Esophagus muscularis mucosa (tissue), 4 donors: ENCODE results near the gene PSTPIP2. TPM values are rescaled to one million over a fixed set of nuclear protein-coding genes. Genes with fewer than 3 reads are reported as not detected.
"Not testable (repeated sequence)": the region's sequence is repeated elsewhere in the genome, so short reads cannot be mapped to it uniquely, and the experiment has no call there.

Experiments used
- DNase-seq: peaks from one replicate; pipeline ENCODE4 v3.0.0-alpha.2; 2017; ENCODE audit errors: extremely low spot score
- H3K27ac ChIP-seq, 4 donors: fragments of 200-600 bp; sonication (generic); replicated peaks in 1 of 4; 1 replicate in 3 of 4; 2 replicates in 1 of 4; pipeline ENCODE4 v1.5.1; 2016 to 2019; ENCODE audit warnings: mild to moderate bottlenecking in 1 of 4
- H3K27me3 ChIP-seq, 4 donors: fragments of 200-600 bp; sonication (generic); one replicate each; pipeline versions ENCODE4 v1.5.1 to v1.6.0; 2016 to 2019
- H3K36me3 ChIP-seq, 4 donors: fragments of 200-600 bp; sonication (generic); one replicate each; pipeline ENCODE4 v1.5.1; 2016 to 2019
- H3K4me1 ChIP-seq, 4 donors: fragments of 200-600 bp; sonication (generic); one replicate each; pipeline ENCODE4 v1.5.1; 2016 to 2019
- H3K4me3 ChIP-seq, 4 donors: fragments of 200-600 bp; sonication (generic); 1 replicate in 2 of 4; 2 replicates in 2 of 4; pipeline ENCODE4 v1.5.1; 2016 to 2019; ENCODE audit warnings: mild to moderate bottlenecking in 4 of 4, moderate library complexity in 1 of 4
- H3K9me3 ChIP-seq, 4 donors: fragments of 200-600 bp; sonication (generic); 1 replicate in 3 of 4; 2 replicates in 1 of 4; pipeline ENCODE4 v1.5.1; 2016 to 2019
- EP300 ChIP-seq: sonication (generic); formaldehyde crosslinking; IDR thresholded peaks from one replicate; pipeline ENCODE4 v1.6.1; 2017; ENCODE audit warnings: antibody characterized with exemption
- POLR2A ChIP-seq: fragments of 450-650 bp; IDR thresholded peaks from one replicate; pipeline ENCODE4 v1.6.1; 2017; ENCODE audit warnings: antibody characterized with exemption, moderate library complexity, mild to moderate bottlenecking, low read depth
- POLR2AphosphoS5 ChIP-seq, 2 donors: sonication (generic); formaldehyde crosslinking; IDR thresholded peaks; one replicate each; pipeline ENCODE4 v1.6.1; 2017; ENCODE audit warnings: antibody characterized with exemption in 2 of 2
- WGBS: methylation state at CpG from one replicate; pipeline ENCODE4 v1.1.5; 2018; 5-methylcytosine and 5-hydroxymethylcytosine counted together
- intact Hi-C: fragments of 100-400 bp; cut with DNase I; formaldehyde crosslinking; loops from one replicate; pipeline ENCODE4 v1.15.1; 2023
- total RNA-seq, 4 donors: library from RNA; depleted of rRNA; stranded (reverse); fragments of >200 nt; gene quantifications; one replicate each; pipeline versions ENCODE4 v1.1.0 to v1.2.1, GENCODE V29; 2016
- TF ChIP-seq, protein P1 (sequence below), 3 experiments: fragments of 200-600 bp in 2 of 3; fragments of 450-650 bp in 1 of 3; sonication (generic) in 2 of 3; IDR thresholded peaks; one replicate each; pipeline ENCODE4 v1.5.1; 2017 to 2019; ENCODE audit warnings: antibody characterized with exemption in 3 of 3, mild to moderate bottlenecking in 2 of 3, moderate library complexity in 1 of 3

PSTPIP2 gene
- total RNA-seq, 4 donors from 2014 or later, result 5.6 to 10.8 (median 7.3) TPM

GRCh38 chr18:46050268-46050667 is 21.8 kb downstream of the PSTPIP2 start:
- 100% methylated on average over 5 of the region's 5 CpGs for WGBS
- no peaks in the 10 kb centered on the region for H3K36me3 ChIP-seq
- intact Hi-C loops, result no loop called here
- no peak overlapping the region for H3K4me3 ChIP-seq
- peaks cover 0 to 7% (median 2%) of the 10 kb centered on the region in 4 donors for H3K4me1 ChIP-seq
- no peaks in the 10 kb centered on the region for H3K9me3 ChIP-seq
- DNase-seq, result no peak
- no peak for TF ChIP-seq EP300
- TF ChIP-seq, protein P1, sequence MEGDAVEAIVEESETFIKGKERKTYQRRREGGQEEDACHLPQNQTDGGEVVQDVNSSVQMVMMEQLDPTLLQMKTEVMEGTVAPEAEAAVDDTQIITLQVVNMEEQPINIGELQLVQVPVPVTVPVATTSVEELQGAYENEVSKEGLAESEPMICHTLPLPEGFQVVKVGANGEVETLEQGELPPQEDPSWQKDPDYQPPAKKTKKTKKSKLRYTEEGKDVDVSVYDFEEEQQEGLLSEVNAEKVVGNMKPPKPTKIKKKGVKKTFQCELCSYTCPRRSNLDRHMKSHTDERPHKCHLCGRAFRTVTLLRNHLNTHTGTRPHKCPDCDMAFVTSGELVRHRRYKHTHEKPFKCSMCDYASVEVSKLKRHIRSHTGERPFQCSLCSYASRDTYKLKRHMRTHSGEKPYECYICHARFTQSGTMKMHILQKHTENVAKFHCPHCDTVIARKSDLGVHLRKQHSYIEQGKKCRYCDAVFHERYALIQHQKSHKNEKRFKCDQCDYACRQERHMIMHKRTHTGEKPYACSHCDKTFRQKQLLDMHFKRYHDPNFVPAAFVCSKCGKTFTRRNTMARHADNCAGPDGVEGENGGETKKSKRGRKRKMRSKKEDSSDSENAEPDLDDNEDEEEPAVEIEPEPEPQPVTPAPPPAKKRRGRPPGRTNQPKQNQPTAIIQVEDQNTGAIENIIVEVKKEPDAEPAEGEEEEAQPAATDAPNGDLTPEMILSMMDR (IDR thresholded peaks at IDR 0.05), result no peak
- TF ChIP-seq POLR2AphosphoS5 (IDR thresholded peaks at IDR 0.05), result no peak
- no peak for TF ChIP-seq POLR2A
- no peak overlapping the region for H3K27ac ChIP-seq
- H3K27me3 ChIP-seq, result no peaks in the 10 kb centered on the region

DNA sequence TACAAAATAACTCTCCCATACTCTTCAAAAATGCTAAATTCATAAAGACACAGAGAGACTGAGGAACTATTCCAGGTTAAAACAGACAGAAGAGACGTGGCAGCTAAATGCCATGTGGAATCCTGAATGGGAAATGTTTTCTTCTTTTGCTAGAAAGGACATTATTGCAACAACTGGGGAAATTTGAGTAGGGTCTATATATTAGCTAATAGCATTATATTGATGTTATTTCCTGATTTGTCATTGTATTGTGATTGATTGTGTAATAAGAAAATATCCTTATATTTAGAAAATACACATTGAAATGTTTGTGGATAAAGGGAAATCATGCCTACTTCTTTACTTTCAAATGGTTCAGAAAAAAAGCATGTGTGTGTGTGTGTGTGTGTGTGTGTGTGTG is 23.4 kb downstream of the PSTPIP2 start:
- no peaks in the 10 kb centered on the region for H3K9me3 ChIP-seq
- H3K4me3 ChIP-seq, result no peak overlapping the region
- no peaks in the 10 kb centered on the region for H3K27me3 ChIP-seq
- H3K27ac ChIP-seq, result no peak overlapping the region
- no peak for DNase-seq
- TF ChIP-seq EP300, result no peak
- TF ChIP-seq, protein P1 (IDR thresholded peaks at IDR 0.05), result no peak
- no peak for TF ChIP-seq POLR2A
- TF ChIP-seq POLR2AphosphoS5 (IDR thresholded peaks at IDR 0.05), result no peak
- no peaks in the 10 kb centered on the region for H3K36me3 ChIP-seq
- H3K4me1 ChIP-seq, result peaks cover 0 to 7% (median 2%) of the 10 kb centered on the region in 4 donors
- 92% methylated on average over 1 of the region's 1 CpG for WGBS
- intact Hi-C loops, result no loop called here

DNA sequence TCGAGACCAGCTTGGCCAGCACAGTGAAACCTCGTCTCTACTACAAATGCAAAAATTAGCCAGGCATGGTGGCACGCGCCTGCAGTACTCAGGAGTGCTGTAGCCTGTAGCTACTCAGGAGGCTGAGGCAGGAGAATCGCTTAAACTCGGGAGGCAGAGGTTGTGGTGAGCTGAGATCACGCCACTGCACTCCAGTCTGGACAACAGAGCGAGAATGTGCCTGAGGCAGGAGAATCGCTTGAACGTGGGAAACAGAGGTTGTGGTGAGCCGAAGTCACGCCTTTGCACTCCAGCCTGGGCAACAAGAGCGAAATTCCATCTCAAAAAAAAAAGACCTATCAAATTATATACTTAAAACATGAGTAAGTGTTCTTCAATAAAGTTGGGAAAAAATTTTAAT is 24.7 kb downstream of the PSTPIP2 start:
- WGBS, result 91% methylated on average over 13 of the region's 13 CpGs
- H3K4me1 ChIP-seq, result peaks cover 0 to 13% (median 7%) of the 10 kb centered on the region in 4 donors
- intact Hi-C loops, H3K36me3 ChIP-seq, H3K27ac ChIP-seq, H3K27me3 ChIP-seq, DNase-seq, H3K4me3 ChIP-seq, H3K9me3 ChIP-seq: not testable (repeated sequence)

DNA sequence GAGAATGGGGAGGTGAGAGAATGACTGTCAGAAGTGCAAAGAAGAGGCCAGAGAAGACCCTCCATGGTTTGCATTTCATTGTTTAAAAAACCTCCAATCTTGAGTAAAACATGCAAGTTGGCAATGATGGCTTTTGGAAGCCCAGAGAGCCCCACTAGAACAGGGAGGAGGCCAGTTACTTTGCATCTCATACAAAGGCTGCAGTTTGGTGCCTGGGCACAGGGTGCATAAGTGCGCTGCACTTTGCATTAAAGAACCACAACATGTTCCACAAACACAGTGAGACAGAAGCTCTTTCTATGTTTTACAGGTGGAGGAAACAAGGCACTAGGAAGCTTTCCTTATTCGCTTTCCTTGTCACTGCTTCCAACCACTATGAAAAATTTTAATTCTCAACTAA is 25.4 kb downstream of the PSTPIP2 start:
- H3K27me3 ChIP-seq, result no peaks in the 10 kb centered on the region
- no peaks in the 10 kb centered on the region for H3K9me3 ChIP-seq
- TF ChIP-seq, protein P1 (IDR thresholded peaks at IDR 0.05), result no peak
- no peak for TF ChIP-seq POLR2A
- no peak for TF ChIP-seq POLR2AphosphoS5 (IDR thresholded peaks at IDR 0.05)
- no peak for TF ChIP-seq EP300
- no peak overlapping the region for H3K4me3 ChIP-seq
- 98% methylated on average over 2 of the region's 2 CpGs for WGBS
- H3K4me1 ChIP-seq, result peaks cover 0 to 11% (median 5%) of the 10 kb centered on the region in 4 donors
- DNase-seq, result no peak
- intact Hi-C loops, result no loop called here
- H3K27ac ChIP-seq, result no peak overlapping the region
- H3K36me3 ChIP-seq, result no peaks in the 10 kb centered on the region

GRCh38 chr18:46046126-46046525 is 25.9 kb downstream of the PSTPIP2 start:
- intact Hi-C loops, result no loop called here
- WGBS, result 93% methylated on average over 6 of the region's 6 CpGs
- H3K27me3 ChIP-seq, result no peaks in the 10 kb centered on the region
- H3K27ac ChIP-seq, result no peak overlapping the region
- no peak for DNase-seq
- H3K9me3 ChIP-seq, result no peaks in the 10 kb centered on the region
- no peak overlapping the region for H3K4me3 ChIP-seq
- peaks cover 0 to 10% (median 5%) of the 10 kb centered on the region in 4 donors for H3K4me1 ChIP-seq
- no peaks in the 10 kb centered on the region for H3K36me3 ChIP-seq
- TF ChIP-seq POLR2A, result no peak
- TF ChIP-seq, protein P1 (IDR thresholded peaks at IDR 0.05), result no peak
